Upper lobe of left lung (tissue), 4 donors: Measurements from ENCODE around the gene CDK16.

ENCODE experiments used
- CTCF ChIP-seq, 6 experiments: fragments of 450-650 bp in 4 of 6; fragments of 200-600 bp in 2 of 6; sonication (generic) in 2 of 6; IDR thresholded peaks; one replicate each; pipeline ENCODE4 v1.5.1; 2016 to 2019; ENCODE audit warnings: antibody characterized with exemption in 6 of 6
- EP300 ChIP-seq, 4 donors: sonication (generic); formaldehyde crosslinking; IDR thresholded peaks; one replicate each; pipeline ENCODE4 v1.5.1; 2017; ENCODE audit warnings: antibody characterized with exemption in 4 of 4, control low read depth in 2 of 4
- POLR2A ChIP-seq, 4 donors: fragments of 450-650 bp; IDR thresholded peaks; one replicate each; pipeline ENCODE4 v1.5.1; 2016 to 2017; ENCODE audit warnings: antibody characterized with exemption in 4 of 4, mild to moderate bottlenecking in 2 of 4
- POLR2AphosphoS5 ChIP-seq, 2 donors: sonication (generic); formaldehyde crosslinking; IDR thresholded peaks; one replicate each; pipeline ENCODE4 v1.5.1; 2017; ENCODE audit warnings: antibody characterized with exemption in 2 of 2

GRCh38 chrX:47248576-47248975 is 30.1 kb downstream of the CDK16 start:
- TF ChIP-seq POLR2A (IDR thresholded peaks at IDR 0.05) (no peak), CTCF (IDR thresholded peaks at IDR 0.05) (no peak), EP300 (IDR thresholded peaks at IDR 0.05) (no peak), POLR2AphosphoS5 (IDR thresholded peaks at IDR 0.05) (no peak)
